HCT116 (cell line): ENCODE results near the gene KCNK13. TPM values are rescaled to one million over a fixed set of nuclear protein-coding genes. Genes with fewer than 3 reads are reported as not detected.

Experiments used
- ATAC-seq: fragments of 200-7000 bp; cut with Tn5 transposase; 2 replicates; pipeline ENCODE4 v1.9.1; 2020; ENCODE audit warnings: mild to moderate bottlenecking, moderate library complexity
- BruUV-seq: library from RNA; stranded (reverse); fragments of 400-500 nt; replicated peaks from 2 replicates; lab custom pipeline; 2021; lab: Mats Ljungman, UMichigan
- CTCF ChIA-PET: fragments of 300-600 bp; sonication (Branson Sonifier 250); formaldehyde crosslinking; loops from one replicate; lab custom pipeline; 2021; ENCODE audit warnings: antibody characterized with exemption; lab: Charles Lee
- POLR2A ChIA-PET: fragments of 300-600, 350-600 bp; sonication (Branson Sonifier 250); formaldehyde crosslinking; loops from one replicate; lab custom pipeline; 2021; ENCODE audit warnings: antibody characterized with exemption; lab: Charles Lee
- RAD21 ChIA-PET, 2 experiments: fragments of 300-600 bp; sonication (Branson Sonifier 250); formaldehyde crosslinking; loops; one replicate each; lab custom pipeline; 2023; ENCODE audit warnings: low total read pairs in 2 of 2; ENCODE audit not compliant: uncharacterized antibody in 2 of 2, unreplicated experiment in 2 of 2, low non-redundant PET in 1 of 2; lab: Charles Lee
- DNase-seq: peaks from one replicate; pipeline ENCODE4 v3.0.0-alpha.2; 2010; ENCODE audit warnings: low read depth, low spot score
- H2AFZ ChIP-seq: fragments of 200-600 bp; shearing (Covaris generic), sonication (generic); 2 replicates; pipeline ENCODE4 v1.6.1; 2017; ENCODE audit warnings: low read depth, mixed run types, mixed read lengths, antibody characterized with exemption, low read length; ENCODE audit not compliant: poor library complexity, severe bottlenecking
- H3K27ac ChIP-seq: 2 replicates; pipeline ENCODE4 v1.5.1; 2012; ENCODE audit warnings: low read depth, low read length
- H3K27me3 ChIP-seq: fragments of 200-600 bp; sonication (generic); 2 replicates; pipeline ENCODE4 v1.6.1; 2016; ENCODE audit warnings: mixed run types, low read length, mixed read lengths; ENCODE audit not compliant: insufficient read depth
- H3K36me3 ChIP-seq, 2 experiments: fragments of 200-500 bp in 1 of 2; fragments of 200-600 bp in 1 of 2; sonication (Bioruptor generic) in 1 of 2; sonication (generic) in 1 of 2; 2 replicates each; pipeline versions ENCODE4 v1.5.1 to v1.6.1; 2014 to 2016; ENCODE audit warnings: low read length in 2 of 2, inconsistent platforms in 1 of 2, mixed read lengths in 1 of 2, mixed run types in 1 of 2; ENCODE audit not compliant: insufficient read depth in 2 of 2, control insufficient read depth in 1 of 2
- H3K4me1 ChIP-seq, 2 experiments: fragments of 200-600 bp in 1 of 2; sonication (generic) in 1 of 2; 2 replicates each; pipeline versions ENCODE4 v1.5.1 to v1.6.1; 2012 to 2017; ENCODE audit warnings: low read length in 2 of 2, inconsistent platforms in 1 of 2, mild to moderate bottlenecking in 1 of 2, mixed read lengths in 1 of 2, mixed run types in 1 of 2, moderate library complexity in 1 of 2; ENCODE audit not compliant: insufficient read depth in 2 of 2, control insufficient read depth in 1 of 2
- H3K4me2 ChIP-seq: fragments of 200-600 bp; sonication (generic); 2 replicates; pipeline ENCODE4 v1.6.1; 2017; ENCODE audit warnings: mixed run types, low read length, mixed read lengths
- H3K4me3 ChIP-seq, 2 experiments: fragments of 200-600 bp in 1 of 2; sonication (generic) in 1 of 2; replicated peaks in 1 of 2; 2 replicates each; pipeline ENCODE4 v1.5.1; 2011 to 2016; ENCODE audit warnings: low read length in 2 of 2, control low read depth in 1 of 2, low read depth in 1 of 2, mild to moderate bottlenecking in 1 of 2, mixed read lengths in 1 of 2, mixed run types in 1 of 2
- H3K79me2 ChIP-seq: fragments of 200-600 bp; sonication (generic); 2 replicates; pipeline ENCODE4 v1.6.1; 2017; ENCODE audit warnings: mild to moderate bottlenecking, mixed run types, low read length, moderate library complexity, mixed read lengths; ENCODE audit not compliant: insufficient read depth
- H3K9ac ChIP-seq: fragments of 200-600 bp; sonication (generic); 2 replicates; pipeline ENCODE4 v1.6.1; 2016; ENCODE audit warnings: low read length, mixed read lengths
- H3K9me2 ChIP-seq: fragments of 200-600 bp; sonication (generic), shearing (Covaris generic); 2 replicates; pipeline ENCODE4 v1.6.1; 2017; ENCODE audit warnings: mixed run types, mild to moderate bottlenecking, moderate library complexity; ENCODE audit not compliant: insufficient read depth
- H3K9me3 ChIP-seq, 2 experiments: fragments of 200-500 bp in 1 of 2; fragments of 200-600 bp in 1 of 2; sonication (Bioruptor generic) in 1 of 2; sonication (generic) in 1 of 2; 2 replicates each; pipeline ENCODE4 v1.6.1; 2014 to 2017; ENCODE audit warnings: low read length in 2 of 2, mixed read lengths in 2 of 2, inconsistent platforms in 1 of 2, low read depth in 1 of 2, mild to moderate bottlenecking in 1 of 2, mixed run types in 1 of 2, moderate library complexity in 1 of 2; ENCODE audit not compliant: control insufficient read depth in 1 of 2, insufficient read depth in 1 of 2
- H4K20me1 ChIP-seq: fragments of 200-600 bp; sonication (generic), shearing (Covaris generic); 2 replicates; pipeline ENCODE4 v1.6.1; 2017; ENCODE audit warnings: mixed run types, mild to moderate bottlenecking, moderate library complexity; ENCODE audit not compliant: insufficient read depth
- EGR1 ChIP-seq: IDR thresholded peaks from 2 replicates; pipeline ENCODE4 v1.6.1; 2012; ENCODE audit warnings: low read depth
- ELF1 ChIP-seq: IDR thresholded peaks from 2 replicates; pipeline ENCODE4 v1.6.1; 2012; ENCODE audit warnings: low read depth, borderline replicate concordance
- EZH2 ChIP-seq: fragments of 200-600 bp; sonication (generic); IDR thresholded peaks from 2 replicates; pipeline ENCODE4 v1.6.1; 2017; ENCODE audit warnings: antibody characterized with exemption, mixed run types
- EZH2phosphoT487 ChIP-seq: fragments of 200-600 bp; IDR thresholded peaks from 2 replicates; pipeline ENCODE4 v1.6.1; 2018; ENCODE audit warnings: antibody characterized with exemption, borderline replicate concordance
- FOSL1 ChIP-seq: IDR thresholded peaks from 2 replicates; pipeline ENCODE4 v1.6.1; 2012; ENCODE audit warnings: low read depth
- JUND ChIP-seq: IDR thresholded peaks from 2 replicates; pipeline ENCODE4 v1.6.1; 2012
- POLR2AphosphoS5 ChIP-seq: IDR thresholded peaks from 2 replicates; pipeline ENCODE4 v1.6.1; 2011; ENCODE audit warnings: mild to moderate bottlenecking, low read depth, low read length, moderate library complexity
- RAD21 ChIP-seq: IDR thresholded peaks from 2 replicates; pipeline ENCODE4 v1.6.1; 2012; ENCODE audit warnings: low read depth, mild to moderate bottlenecking
- SIN3A ChIP-seq: IDR thresholded peaks from 2 replicates; pipeline ENCODE4 v1.6.1; 2012; ENCODE audit warnings: low read depth
- SP1 ChIP-seq: IDR thresholded peaks from 2 replicates; pipeline ENCODE4 v1.6.1; 2012; ENCODE audit warnings: low read depth
- SRF ChIP-seq: IDR thresholded peaks from 2 replicates; pipeline ENCODE4 v1.6.1; 2012; ENCODE audit warnings: low read depth
- TCF7L2 ChIP-seq: IDR thresholded peaks from 2 replicates; pipeline ENCODE4 v1.7.0; 2011; ENCODE audit warnings: borderline replicate concordance, inconsistent platforms; ENCODE audit not compliant: insufficient read depth, insufficient read length; ENCODE audit errors: extremely low read depth
- YY1 ChIP-seq: IDR thresholded peaks from 2 replicates; pipeline ENCODE4 v1.6.1; 2011; ENCODE audit warnings: low read length, low read depth, moderate library complexity, mild to moderate bottlenecking; ENCODE audit not compliant: insufficient replicate concordance; ENCODE audit errors: extremely low read depth
- ZFX ChIP-seq: fragments of 450-650 bp; IDR thresholded peaks from 2 replicates; pipeline ENCODE4 v1.6.1; 2017
- intact Hi-C: fragments of 100-400 bp; cut with micrococcal nuclease; formaldehyde crosslinking; loops from 2 replicates; pipeline ENCODE4 v1.10.0; 2022
- total RNA-seq: library from RNA; stranded (reverse); gene quantifications from one replicate; pipeline ENCODE4 v1.2.1, GENCODE V29; 2021; ENCODE audit not compliant: unreplicated experiment
- TF ChIP-seq, protein P1 (sequence below), 3 experiments: fragments of 200-600 bp in 1 of 3; sonication (generic) in 1 of 3; IDR thresholded peaks in 2 of 3; conservative IDR thresholded peaks in 1 of 3; 2 replicates each; pipeline ENCODE4 v1.5.1; 2012 to 2017; ENCODE audit warnings: low read depth in 2 of 3, low read length in 2 of 3, antibody characterized with exemption in 1 of 3, borderline replicate concordance in 1 of 3, control low read depth in 1 of 3, mild to moderate bottlenecking in 1 of 3, mixed read lengths in 1 of 3, mixed run types in 1 of 3, moderate library complexity in 1 of 3; ENCODE audit not compliant: insufficient read depth in 1 of 3
- TF ChIP-seq, protein P2 (sequence below): IDR thresholded peaks from 2 replicates; pipeline ENCODE4 v1.6.1; 2012
- TF ChIP-seq, protein P3 (sequence below): IDR thresholded peaks from 2 replicates; pipeline ENCODE4 v1.6.1; 2012; ENCODE audit warnings: low read depth

The KCNK13 gene
- total RNA-seq, 1 experiment from 2014 or later, result 2.2 TPM

DNA sequence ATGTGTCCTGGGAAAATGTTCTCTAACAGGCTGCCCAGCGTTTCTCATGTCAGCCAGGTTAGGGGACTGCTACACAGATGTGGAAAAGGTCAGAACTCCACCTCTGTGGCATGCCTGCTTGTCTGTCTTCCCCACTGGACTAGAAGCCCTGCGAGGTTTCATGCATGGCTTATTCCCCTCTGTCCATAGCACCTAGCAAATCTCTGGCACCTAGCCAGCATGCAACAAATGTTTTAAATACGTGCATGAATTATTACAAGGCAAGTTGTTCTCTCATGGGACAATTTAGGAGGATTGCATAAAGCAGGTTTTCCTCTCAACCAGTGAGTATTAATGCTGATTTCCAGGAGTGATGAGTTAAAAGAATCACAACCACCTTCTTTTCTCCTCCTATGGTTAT lies 21.4 kb upstream of the KCNK13 start:
- no TSS peak for BruUV-seq
- Histone ChIP-seq H3K4me3 (no peak overlapping the region), H3K79me2 (no peaks in the 10 kb centered on the region), H2AFZ (no peak overlapping the region), H3K4me2 (no peak overlapping the region), H3K4me1 (no peaks in the 10 kb centered on the region), H3K9ac (no peak overlapping the region), H3K36me3 (peaks cover 0 to 3% of the 10 kb centered on the region in 2 experiments; a peak in 2 of 4 replicates), H3K27me3 (no peaks in the 10 kb centered on the region), H3K9me3 (no peaks in the 10 kb centered on the region), H4K20me1 (no peaks in the 10 kb centered on the region), H3K9me2 (no peaks in the 10 kb centered on the region), H3K27ac (no peak overlapping the region)
- POLR2A ChIA-PET, result no interaction called here
- intact Hi-C loops, result no loop called here
- no peak for DNase-seq
- TF ChIP-seq TCF7L2 (no peak), SP1 (no peak), SRF (no peak), FOSL1 (no peak), YY1 (no peak), EGR1 (no peak), ZFX (no peak), JUND (no peak), EZH2 (no peak), SIN3A (no peak), RAD21 (no peak), EZH2phosphoT487 (no peak), ELF1 (no peak), POLR2AphosphoS5 (no peak)
- TF ChIP-seq, protein P1, sequence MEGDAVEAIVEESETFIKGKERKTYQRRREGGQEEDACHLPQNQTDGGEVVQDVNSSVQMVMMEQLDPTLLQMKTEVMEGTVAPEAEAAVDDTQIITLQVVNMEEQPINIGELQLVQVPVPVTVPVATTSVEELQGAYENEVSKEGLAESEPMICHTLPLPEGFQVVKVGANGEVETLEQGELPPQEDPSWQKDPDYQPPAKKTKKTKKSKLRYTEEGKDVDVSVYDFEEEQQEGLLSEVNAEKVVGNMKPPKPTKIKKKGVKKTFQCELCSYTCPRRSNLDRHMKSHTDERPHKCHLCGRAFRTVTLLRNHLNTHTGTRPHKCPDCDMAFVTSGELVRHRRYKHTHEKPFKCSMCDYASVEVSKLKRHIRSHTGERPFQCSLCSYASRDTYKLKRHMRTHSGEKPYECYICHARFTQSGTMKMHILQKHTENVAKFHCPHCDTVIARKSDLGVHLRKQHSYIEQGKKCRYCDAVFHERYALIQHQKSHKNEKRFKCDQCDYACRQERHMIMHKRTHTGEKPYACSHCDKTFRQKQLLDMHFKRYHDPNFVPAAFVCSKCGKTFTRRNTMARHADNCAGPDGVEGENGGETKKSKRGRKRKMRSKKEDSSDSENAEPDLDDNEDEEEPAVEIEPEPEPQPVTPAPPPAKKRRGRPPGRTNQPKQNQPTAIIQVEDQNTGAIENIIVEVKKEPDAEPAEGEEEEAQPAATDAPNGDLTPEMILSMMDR (IDR thresholded peaks at IDR 0.05 in 2 of 3, conservative IDR thresholded peaks at IDR 0.05 in 1 of 3; ENCODE audit: borderline replicate concordance in 1 of 3, insufficient read depth in 1 of 3, low read depth in 2 of 3, low read length in 2 of 3), result no peak
- TF ChIP-seq, protein P2, sequence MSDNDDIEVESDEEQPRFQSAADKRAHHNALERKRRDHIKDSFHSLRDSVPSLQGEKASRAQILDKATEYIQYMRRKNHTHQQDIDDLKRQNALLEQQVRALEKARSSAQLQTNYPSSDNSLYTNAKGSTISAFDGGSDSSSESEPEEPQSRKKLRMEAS, result no peak
- TF ChIP-seq, protein P3, sequence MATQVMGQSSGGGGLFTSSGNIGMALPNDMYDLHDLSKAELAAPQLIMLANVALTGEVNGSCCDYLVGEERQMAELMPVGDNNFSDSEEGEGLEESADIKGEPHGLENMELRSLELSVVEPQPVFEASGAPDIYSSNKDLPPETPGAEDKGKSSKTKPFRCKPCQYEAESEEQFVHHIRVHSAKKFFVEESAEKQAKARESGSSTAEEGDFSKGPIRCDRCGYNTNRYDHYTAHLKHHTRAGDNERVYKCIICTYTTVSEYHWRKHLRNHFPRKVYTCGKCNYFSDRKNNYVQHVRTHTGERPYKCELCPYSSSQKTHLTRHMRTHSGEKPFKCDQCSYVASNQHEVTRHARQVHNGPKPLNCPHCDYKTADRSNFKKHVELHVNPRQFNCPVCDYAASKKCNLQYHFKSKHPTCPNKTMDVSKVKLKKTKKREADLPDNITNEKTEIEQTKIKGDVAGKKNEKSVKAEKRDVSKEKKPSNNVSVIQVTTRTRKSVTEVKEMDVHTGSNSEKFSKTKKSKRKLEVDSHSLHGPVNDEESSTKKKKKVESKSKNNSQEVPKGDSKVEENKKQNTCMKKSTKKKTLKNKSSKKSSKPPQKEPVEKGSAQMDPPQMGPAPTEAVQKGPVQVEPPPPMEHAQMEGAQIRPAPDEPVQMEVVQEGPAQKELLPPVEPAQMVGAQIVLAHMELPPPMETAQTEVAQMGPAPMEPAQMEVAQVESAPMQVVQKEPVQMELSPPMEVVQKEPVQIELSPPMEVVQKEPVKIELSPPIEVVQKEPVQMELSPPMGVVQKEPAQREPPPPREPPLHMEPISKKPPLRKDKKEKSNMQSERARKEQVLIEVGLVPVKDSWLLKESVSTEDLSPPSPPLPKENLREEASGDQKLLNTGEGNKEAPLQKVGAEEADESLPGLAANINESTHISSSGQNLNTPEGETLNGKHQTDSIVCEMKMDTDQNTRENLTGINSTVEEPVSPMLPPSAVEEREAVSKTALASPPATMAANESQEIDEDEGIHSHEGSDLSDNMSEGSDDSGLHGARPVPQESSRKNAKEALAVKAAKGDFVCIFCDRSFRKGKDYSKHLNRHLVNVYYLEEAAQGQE, result no peak
- ATAC-seq, result no peak
- RAD21 ChIA-PET, result no interaction called here
- CTCF ChIA-PET, result no interaction called here
